ENCODE measurements around the gene LGALS1. TPM values are rescaled to one million over a fixed set of nuclear protein-coding genes. Genes with fewer than 3 reads are reported as not detected.

LGALS1 gene
- polyA plus RNA-seq, 1 of the 3 experiments (the other 2 are of a cell fraction): 12,045 TPM

- no peak for TF ChIP-seq REST (IDR thresholded peaks at IDR 0.05; ENCODE audit: low read depth, low read length)
- TF ChIP-seq FOSL2 (IDR thresholded peaks at IDR 0.05; ENCODE audit: borderline replicate concordance, low read depth): no peak
- no peak for TF ChIP-seq NRF1 (IDR thresholded peaks at IDR 0.05; ENCODE audit: low read depth, low read length)
- TF ChIP-seq RFX5 (IDR thresholded peaks at IDR 0.05; ENCODE audit: low read length): no peak
These were observed 36.9 kb upstream of the LGALS1 start (continued) for GRCh38 chr22:37638391-37639069.

GRCh38 chr22:37639070-37639760 lies 36.2 kb upstream of the LGALS1 start, which contains the start of gene SH3BP1:
Gene SH3BP1, plus strand, starts transcription at chr22:37639669. Its CDS starts 119 bp downstream, at chr22:37639788.
- peak; percentile 89 for DNase-seq
- Histone ChIP-seq H4K20me1 (ENCODE audit: insufficient read depth) (0 out of 2 replicates have a peak, but pooled peaks cover 4% of the 10 kb centered on the region), H3K4me2 (peak within 1 kb of the TSS; percentile 98), H3K79me2 (ENCODE audit: insufficient read depth) (peaks cover 7% of the 10 kb centered on the region; the same call in 1 of the 2 replicates), H3K27ac (ENCODE audit: low read depth in 2 of 2, low read length in 1 of 2) (peak within 1 kb of the TSS in 1 of 2 experiments; percentile 68; a peak in 2 of 4 replicates), H3F3A (replicated peaks; ENCODE audit: insufficient read depth) (peaks cover 9% of the 10 kb centered on the region), H2AFZ (ENCODE audit: low read depth) (peak within 1 kb of the TSS; percentile 82; the same call in 1 of the 2 replicates), H3K4me1 (ENCODE audit: control insufficient read depth in 1 of 2, insufficient read depth in 2 of 2, low read depth in 1 of 2, low read length in 1 of 2) (peaks cover 15 to 54% of the 10 kb centered on the region in 2 experiments), H3K9me2 (no peaks in the 10 kb centered on the region), H3K9me3 (no peaks in the 10 kb centered on the region), H3K4me3 (ENCODE audit: low read depth in 2 of 2, low read length in 1 of 2) (peak within 1 kb of the TSS; percentile 66 to 77), H3K36me3 (replicated peaks in 1 of 2; ENCODE audit: control insufficient read depth in 1 of 2, insufficient read depth in 2 of 2, low read length in 1 of 2) (peaks cover 0 to 3% of the 10 kb centered on the region in 2 experiments), H3K27me3 (ENCODE audit: insufficient read depth) (no peaks in the 10 kb centered on the region), H3K9ac (peak within 1 kb of the TSS; percentile 73)
- ChIA-PET POLR2A (interaction anchor here (0.5 to 1.0 kb wide), 2 partner anchors 13 to 36 kb away, joined by 3 to 4 read pairs; partner anchors contain the start of gene LGALS1), CTCF (interaction anchor here (1.0 to 34.3 kb wide), 4 partner anchors 12 to 30 kb away, joined by 3 to 898 read pairs (median 10); partner anchors contain the start of genes LGALS1, NOL12 and PDXP)
- WGBS (ENCODE audit: low lambda C conversion rate): 31% methylated on average over 27 of the region's 57 CpGs
- no peak for TF ChIP-seq SMC3 (IDR thresholded peaks at IDR 0.05; ENCODE audit: low read depth, low read length)
- TF ChIP-seq SIN3A (IDR thresholded peaks at IDR 0.05; ENCODE audit: borderline replicate concordance, low read depth, low read length): peak; percentile 15; the same call in 1 of the 2 replicates
